GM21381 (cell line): Measurements from ENCODE around the gene ILRUN.
"Not testable (repeated sequence)": the region's sequence is repeated elsewhere in the genome, so short reads cannot be mapped to it uniquely, and the experiment has no call there.

Experiments
- ATAC-seq: cut with Tn5 transposase; IDR thresholded peaks from one replicate; pipeline ENCODE4 v1.9.1; 2021; ENCODE audit warnings: mild to moderate bottlenecking, moderate library complexity; ENCODE audit not compliant: unreplicated experiment

ILRUN gene

GRCh38 chr6:34667481-34668238 is 28.9 kb downstream of the ILRUN start:
- no peak for ATAC-seq

GRCh38 chr6:34665019-34665418 is 31.5 kb downstream of the ILRUN start:
- ATAC-seq = no peak

GRCh38 chr6:34664256-34664971 is 32.2 kb downstream of the ILRUN start:
- ATAC-seq = no peak

- no peak for ATAC-seq
Observed at GRCh38 chr6:34663831-34664255, 32.7 kb downstream of the ILRUN start.

GRCh38 chr6:34663371-34663770 is 33.2 kb downstream of the ILRUN start:
- ATAC-seq = no peak

- ATAC-seq = no peak
Observed at GRCh38 chr6:34661357-34661756, 35.2 kb downstream of the ILRUN start.

- no peak for ATAC-seq
Observed at GRCh38 chr6:34658605-34659265, 37.8 kb downstream of the ILRUN start.

- ATAC-seq = not testable (repeated sequence)
Observed at GRCh38 chr6:34657979-34658480, 38.5 kb downstream of the ILRUN start.

- no peak for ATAC-seq
Observed at GRCh38 chr6:34657307-34657978, 39.1 kb downstream of the ILRUN start.

GRCh38 chr6:34657037-34657306 is 39.6 kb downstream of the ILRUN start:
- ATAC-seq = no peak

GRCh38 chr6:34656378-34657036 is 40.1 kb downstream of the ILRUN start:
- peak; percentile 87 for ATAC-seq

GRCh38 chr6:34655876-34656377 is 40.6 kb downstream of the ILRUN start:
- not testable (repeated sequence) for ATAC-seq

GRCh38 chr6:34654061-34654710 is 42.4 kb downstream of the ILRUN start:
- no peak for ATAC-seq

GRCh38 chr6:34652263-34652662 is 44.3 kb downstream of the ILRUN start:
- ATAC-seq = no peak

- ATAC-seq = no peak
Observed at GRCh38 chr6:34650823-34651222, 45.7 kb downstream of the ILRUN start.

- ATAC-seq = not testable (repeated sequence)
Observed at GRCh38 chr6:34650232-34650631, 46.3 kb downstream of the ILRUN start.

- ATAC-seq = no peak
Observed at GRCh38 chr6:34648806-34649205, 47.8 kb downstream of the ILRUN start.
